Measurements from ENCODE around the gene GSTA2.

- TF ChIP-seq NFYB (CRISPR knock-in tag; conservative IDR thresholded peaks at IDR 0.05; ENCODE audit: low read depth) (no peak), KAT7 (CRISPR knock-in tag; IDR thresholded peaks at IDR 0.05; ENCODE audit: borderline replicate concordance) (no peak), NR3C1 (CRISPR knock-in tag; conservative IDR thresholded peaks at IDR 0.05; ENCODE audit: low read depth) (no peak), SMAD3 (CRISPR knock-in tag; IDR thresholded peaks at IDR 0.05; ENCODE audit: borderline replicate concordance) (no peak), ZBTB21 (CRISPR knock-in tag; IDR thresholded peaks at IDR 0.05; ENCODE audit: borderline replicate concordance) (no peak), ZNF219 (CRISPR knock-in tag; IDR thresholded peaks at IDR 0.05; ENCODE audit: borderline replicate concordance) (no peak), NR2C2 (CRISPR knock-in tag; IDR thresholded peaks at IDR 0.05) (no peak), USF2 (CRISPR knock-in tag; IDR thresholded peaks at IDR 0.05) (no peak), ZNF396 (CRISPR knock-in tag; IDR thresholded peaks at IDR 0.05; ENCODE audit: borderline replicate concordance) (no peak), ELF4 (CRISPR knock-in tag; IDR thresholded peaks at IDR 0.05; ENCODE audit: low read depth) (no peak), CTCF (IDR thresholded peaks at IDR 0.05) (no peak), CBFB (CRISPR knock-in tag; IDR thresholded peaks at IDR 0.05; ENCODE audit: low read depth) (no peak), ZNF281 (CRISPR knock-in tag; IDR thresholded peaks at IDR 0.05) (no peak), HMGXB4 (CRISPR knock-in tag; IDR thresholded peaks at IDR 0.05) (no peak)
These were observed 37.1 kb downstream of the GSTA2 start for GRCh38 chr6:52726193-52726542.
